Measurements from ENCODE around the gene SELENOO. TPM values are rescaled to one million over a fixed set of nuclear protein-coding genes. Genes with fewer than 3 reads are reported as not detected.

The SELENOO gene
- total RNA-seq, 1 experiment from 2014 or later: 19.0 TPM

GRCh38 chr22:50194037-50194805 lies 6.6 kb upstream of the SELENOO start:
- Histone ChIP-seq H3K79me1 (ENCODE audit: insufficient read depth, low read depth, low read length, poor library complexity, severe bottlenecking) (no peaks in the 10 kb centered on the region), H4K5ac (ENCODE audit: insufficient read length, low read depth, low read length) (no peak overlapping the region), H2BK120ac (ENCODE audit: low read depth, low read length, poor library complexity, severe bottlenecking) (no peak overlapping the region), H2AFZ (ENCODE audit: low read length) (no peak overlapping the region), H3K27ac (ENCODE audit: insufficient read length, low read depth, low read length) (no peak overlapping the region), H2AK5ac (ENCODE audit: insufficient read length, low read length) (no peak overlapping the region), H3T11ph (ENCODE audit: low read length) (no peak overlapping the region), H3K27me3 (ENCODE audit: insufficient read depth, low read length) (no peaks in the 10 kb centered on the region), H3K4ac (ENCODE audit: low read depth, low read length) (no peak overlapping the region), H3K23me2 (ENCODE audit: insufficient read length, low read depth, low read length, poor library complexity, severe bottlenecking) (no peaks in the 10 kb centered on the region), H3K9me3 (ENCODE audit: control insufficient read depth, low read depth, low read length) (no peaks in the 10 kb centered on the region), H3K79me2 (ENCODE audit: insufficient read depth, low read length) (no peaks in the 10 kb centered on the region; the same call in 1 of the 2 replicates), H3K18ac (ENCODE audit: insufficient read length, low read depth, low read length) (no peak overlapping the region), H2BK12ac (ENCODE audit: insufficient read length, low read depth, low read length) (no peak overlapping the region), H3K4me1 (ENCODE audit: insufficient read depth, low read length) (no peaks in the 10 kb centered on the region), H4K20me1 (ENCODE audit: control insufficient read depth, insufficient read depth, insufficient read length) (no peaks in the 10 kb centered on the region), H4K91ac (ENCODE audit: insufficient read length, low read depth, low read length) (no peak overlapping the region), H2BK15ac (ENCODE audit: low read depth, low read length) (no peak overlapping the region), H2BK5ac (ENCODE audit: insufficient read length, low read length) (no peak overlapping the region), H3K14ac (ENCODE audit: insufficient read depth, low read length) (no peak overlapping the region; the same call in 1 of the 2 replicates), H3K9ac (ENCODE audit: extremely low read depth, insufficient read length, low read length) (no peak overlapping the region), H4K8ac (replicated peaks; ENCODE audit: insufficient read length, low read depth, low read length) (no peak overlapping the region), H3K56ac (ENCODE audit: insufficient read length, low read depth, low read length) (no peak overlapping the region), H2BK20ac (ENCODE audit: low read depth, low read length, poor library complexity, severe bottlenecking) (no peak overlapping the region), H3K4me2 (ENCODE audit: insufficient read depth, insufficient read length, low read length) (no peak overlapping the region), H3K23ac (ENCODE audit: insufficient read length, low read depth, low read length) (no peak overlapping the region)
- Mint-ChIP-seq H3K4me3 (no peak overlapping the region), H3K27me3 (ENCODE audit: low read depth) (no peaks in the 10 kb centered on the region), H3K9me3 (no peaks in the 10 kb centered on the region), H3K27ac (no peak overlapping the region), H3K36me3 (ENCODE audit: insufficient read depth in 1 of 3, low read depth in 3 of 3) (peaks cover 4 to 21% (median 12%) of the 10 kb centered on the region in 3 experiments), H3K4me1 (peaks cover 4 to 16% of the 10 kb centered on the region in 2 experiments; a peak in 3 of 4 replicates)
- WGBS (ENCODE audit: extremely low coverage, insufficient read length, low lambda C conversion rate): no CpG with 5 or more reads among the region's 44 CpGs
- TF ChIP-seq, protein P1, sequence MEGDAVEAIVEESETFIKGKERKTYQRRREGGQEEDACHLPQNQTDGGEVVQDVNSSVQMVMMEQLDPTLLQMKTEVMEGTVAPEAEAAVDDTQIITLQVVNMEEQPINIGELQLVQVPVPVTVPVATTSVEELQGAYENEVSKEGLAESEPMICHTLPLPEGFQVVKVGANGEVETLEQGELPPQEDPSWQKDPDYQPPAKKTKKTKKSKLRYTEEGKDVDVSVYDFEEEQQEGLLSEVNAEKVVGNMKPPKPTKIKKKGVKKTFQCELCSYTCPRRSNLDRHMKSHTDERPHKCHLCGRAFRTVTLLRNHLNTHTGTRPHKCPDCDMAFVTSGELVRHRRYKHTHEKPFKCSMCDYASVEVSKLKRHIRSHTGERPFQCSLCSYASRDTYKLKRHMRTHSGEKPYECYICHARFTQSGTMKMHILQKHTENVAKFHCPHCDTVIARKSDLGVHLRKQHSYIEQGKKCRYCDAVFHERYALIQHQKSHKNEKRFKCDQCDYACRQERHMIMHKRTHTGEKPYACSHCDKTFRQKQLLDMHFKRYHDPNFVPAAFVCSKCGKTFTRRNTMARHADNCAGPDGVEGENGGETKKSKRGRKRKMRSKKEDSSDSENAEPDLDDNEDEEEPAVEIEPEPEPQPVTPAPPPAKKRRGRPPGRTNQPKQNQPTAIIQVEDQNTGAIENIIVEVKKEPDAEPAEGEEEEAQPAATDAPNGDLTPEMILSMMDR (conservative IDR thresholded peaks at IDR 0.05): no peak
- DNase-seq: no peak

Data from H9 (cell line).